ENCODE results near the gene GORASP2.

Gene GORASP2

DNA sequence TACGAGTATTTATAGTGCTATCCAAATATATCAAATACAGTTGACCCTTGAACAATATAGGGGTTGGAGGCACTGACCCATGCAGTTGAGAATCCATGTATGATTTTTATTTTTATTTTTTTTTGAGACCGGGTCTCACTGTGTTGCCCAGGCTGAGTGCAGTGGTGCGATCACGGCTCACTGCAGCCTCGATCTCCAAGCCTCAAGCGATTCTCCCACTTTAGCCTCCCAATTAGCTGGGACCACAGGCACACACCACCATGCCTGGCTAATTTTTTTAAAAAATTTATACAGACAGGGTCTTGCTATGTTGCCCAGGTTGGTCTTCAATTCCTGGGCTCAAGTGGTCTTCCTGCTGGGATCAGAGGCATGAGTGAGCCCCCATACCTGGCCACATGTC lies 70.6 kb downstream of the GORASP2 start:
- no peak for DNase-seq (ENCODE audit: low read depth)

GRCh38 chr2:171004363-171004762 lies 75.3 kb downstream of the GORASP2 start:
- no peak for DNase-seq (ENCODE audit: low read depth)

DNA sequence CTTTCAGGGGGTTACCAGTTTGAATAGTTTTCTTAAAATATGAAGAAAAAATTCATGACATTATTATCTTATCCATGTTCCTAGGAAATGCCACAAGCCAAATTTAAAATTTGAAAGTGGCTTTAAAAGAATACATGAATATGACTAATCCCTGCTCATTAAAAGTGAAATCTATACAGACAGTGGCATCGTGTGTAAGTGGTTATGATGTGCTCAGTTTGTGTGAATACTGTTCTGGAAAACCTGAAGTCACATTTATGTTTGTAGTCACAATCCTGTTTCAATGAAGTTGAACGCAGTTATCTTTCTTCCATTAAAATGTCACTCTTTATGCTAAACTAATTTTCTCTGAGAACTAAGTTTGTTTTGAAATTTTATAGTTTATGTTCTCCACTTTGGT lies 75.8 kb downstream of the GORASP2 start:
- DNase-seq (ENCODE audit: low read depth), result no peak

DNA sequence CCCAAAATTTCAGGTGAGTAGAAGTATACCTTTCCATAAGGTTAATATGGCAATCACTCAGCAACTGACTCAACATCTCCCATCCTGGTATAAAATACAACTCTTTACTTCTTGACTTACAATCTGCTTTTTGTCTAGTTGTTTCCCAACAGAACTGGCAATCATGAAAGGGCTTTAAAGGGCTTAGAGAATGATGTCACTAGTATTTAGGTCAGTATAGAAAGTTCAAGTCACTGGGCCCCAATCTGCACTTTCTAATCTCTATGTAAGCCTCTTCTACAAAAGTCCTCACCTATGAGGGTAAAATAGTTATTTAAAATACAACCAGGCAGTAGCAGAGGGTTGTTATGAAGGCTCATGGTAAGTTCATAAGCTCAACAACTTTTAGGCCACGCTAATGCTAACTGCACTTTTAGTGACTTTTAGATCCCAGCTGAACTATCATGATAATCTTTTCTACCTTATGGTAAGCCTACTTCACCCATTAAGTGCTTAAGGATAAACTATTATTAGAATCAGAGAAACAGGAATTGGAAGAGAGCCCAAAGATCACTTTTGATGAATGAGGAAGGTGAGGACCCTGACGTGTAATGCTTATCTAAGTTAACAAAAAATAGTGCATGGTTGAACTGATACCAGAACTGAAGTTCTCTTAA lies 79.6 kb downstream of the GORASP2 start:
- DNase-seq (ENCODE audit: low read depth), result no peak

DNA sequence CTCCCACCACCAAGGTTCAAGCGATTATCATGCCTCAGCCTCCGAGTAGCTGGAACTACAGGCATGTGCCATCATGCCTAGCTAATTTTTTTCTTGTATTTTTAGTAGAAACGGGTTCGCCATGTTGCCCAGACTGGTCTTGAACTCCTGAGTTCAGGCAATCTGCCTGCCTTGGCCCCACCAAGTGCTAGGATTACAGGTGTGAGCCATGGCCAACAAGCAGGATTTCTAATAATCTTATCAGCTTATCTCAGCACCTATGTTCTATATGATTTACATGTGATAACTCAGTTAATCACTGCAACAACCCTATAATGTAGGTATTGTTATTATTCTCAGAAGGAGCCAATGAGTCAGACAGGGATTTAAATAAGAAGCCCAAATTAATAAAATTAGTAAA lies 80.3 kb downstream of the GORASP2 start:
- DNase-seq (ENCODE audit: low read depth), result no peak

DNA sequence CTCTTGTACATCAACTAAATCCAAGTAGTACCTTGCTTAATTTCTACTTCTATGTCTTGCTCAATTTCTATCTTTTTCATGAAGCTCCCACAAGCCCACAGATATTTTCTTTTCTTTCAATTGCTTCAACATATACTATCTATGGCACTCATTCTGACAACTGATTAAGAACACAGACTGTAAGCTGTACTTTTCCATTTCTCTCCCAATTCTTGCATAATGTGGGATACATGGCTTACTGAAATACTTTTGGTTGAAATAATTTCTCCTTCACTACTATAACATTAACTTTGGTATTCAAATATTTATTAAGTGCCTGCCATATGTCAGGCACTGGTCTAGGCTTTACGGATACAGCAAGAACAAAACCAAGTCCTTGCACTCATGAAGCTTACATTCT lies 84.8 kb downstream of the GORASP2 start:
- DNase-seq (ENCODE audit: low read depth), result no peak

DNA sequence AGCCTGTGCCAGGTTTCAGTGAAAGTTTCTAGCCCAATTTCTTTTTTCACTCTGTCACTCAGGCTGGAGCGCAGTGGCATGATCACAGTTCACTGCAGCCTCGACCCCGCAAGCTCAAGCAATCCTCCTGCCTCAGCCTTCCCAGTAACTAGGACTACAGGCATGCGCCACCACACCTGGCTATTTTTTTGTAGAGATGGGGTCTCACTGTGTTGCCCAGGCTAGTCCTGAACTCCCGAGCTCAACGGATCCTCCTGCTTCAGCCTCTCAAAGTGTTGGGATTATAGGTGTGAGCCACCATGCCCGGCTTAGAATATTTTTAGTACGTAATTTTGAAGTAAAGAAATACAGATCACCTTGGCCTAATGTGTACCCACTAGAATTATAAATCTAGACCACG lies 87.1 kb downstream of the GORASP2 start:
- no peak for DNase-seq (ENCODE audit: low read depth)
